HG02571 (cell line): Measurements from ENCODE around the gene HSPA9.
"Not testable (repeated sequence)": the region's sequence is repeated elsewhere in the genome, so short reads cannot be mapped to it uniquely, and the experiment has no call there.

ENCODE experiments used
- ATAC-seq: cut with Tn5 transposase; IDR thresholded peaks from one replicate; pipeline ENCODE4 v1.9.1; 2021; ENCODE audit warnings: mild to moderate bottlenecking, moderate library complexity; ENCODE audit not compliant: unreplicated experiment

HSPA9 gene

GRCh38 chr5:138536215-138536614 is 39.0 kb downstream of the HSPA9 start:
- no peak for ATAC-seq

DNA sequence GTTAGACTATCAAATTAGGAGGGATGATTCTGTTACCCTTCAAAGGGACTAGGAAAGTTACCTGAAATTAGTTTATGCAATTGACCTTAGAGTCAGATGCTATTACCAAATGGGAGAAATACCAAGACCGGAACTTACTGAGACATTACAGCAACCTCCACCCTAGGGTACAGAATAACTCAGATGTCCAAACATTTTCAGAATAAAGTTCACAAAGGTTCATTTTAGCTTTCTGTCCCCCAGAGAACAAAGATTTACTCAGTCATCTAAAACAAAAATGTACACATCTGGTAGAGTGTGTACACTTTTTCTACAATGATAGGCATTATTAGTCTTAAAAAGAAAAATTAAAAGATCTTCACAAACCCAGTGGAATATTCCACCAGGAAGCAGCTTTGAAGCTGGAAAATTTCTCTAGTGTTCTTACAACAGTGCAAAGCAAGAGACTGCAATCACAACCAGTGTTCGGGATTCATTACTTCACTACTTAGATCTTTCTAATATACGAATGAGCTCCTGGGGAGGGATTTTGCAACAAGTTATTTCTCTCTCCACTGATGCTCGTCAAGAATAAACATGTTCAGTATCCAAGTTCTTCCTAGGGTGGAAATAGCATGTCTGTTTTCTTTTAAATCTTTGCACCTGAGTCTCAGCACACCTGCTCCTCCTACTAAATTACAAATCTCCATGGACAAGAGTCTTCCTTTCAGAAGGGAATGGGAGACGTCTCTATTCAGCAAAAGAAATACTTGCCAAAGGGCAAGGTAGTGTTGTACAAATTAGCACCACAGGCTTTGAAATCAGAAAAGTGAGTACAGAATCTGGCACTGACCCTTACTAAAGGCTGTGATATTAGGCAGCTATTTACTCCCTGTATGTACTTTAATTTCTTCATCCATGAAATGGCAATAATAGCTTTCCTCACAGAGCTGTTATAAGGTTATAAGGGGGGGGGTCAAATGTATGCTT is 40.9 kb downstream of the HSPA9 start:
- no peak for ATAC-seq

DNA sequence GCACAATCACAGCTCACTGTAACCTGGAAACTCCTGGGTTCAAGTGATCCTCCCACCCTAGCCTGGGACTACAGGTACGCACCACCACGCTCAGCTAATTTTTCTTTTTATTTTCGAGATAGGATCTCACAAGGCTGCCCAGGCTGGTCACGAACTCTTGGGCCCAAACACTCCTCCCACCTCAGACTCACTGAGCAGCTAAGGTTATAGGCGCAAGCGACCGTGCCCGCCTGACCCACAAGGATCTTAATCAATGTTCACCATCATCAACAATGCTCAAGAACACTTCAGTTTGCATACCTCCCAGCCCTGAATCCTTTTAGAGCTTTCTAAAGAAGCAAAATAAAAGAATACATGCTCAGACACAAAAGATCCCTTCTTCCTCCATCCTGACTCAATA is 45.4 kb downstream of the HSPA9 start:
- no peak for ATAC-seq

GRCh38 chr5:138528744-138529469 is 46.3 kb downstream of the HSPA9 start:
- ATAC-seq, result no peak

- ATAC-seq, result no peak
Observed at GRCh38 chr5:138528208-138528607, 47.0 kb downstream of the HSPA9 start.

GRCh38 chr5:138527170-138527569 is 48.0 kb downstream of the HSPA9 start:
- ATAC-seq, result no peak

DNA sequence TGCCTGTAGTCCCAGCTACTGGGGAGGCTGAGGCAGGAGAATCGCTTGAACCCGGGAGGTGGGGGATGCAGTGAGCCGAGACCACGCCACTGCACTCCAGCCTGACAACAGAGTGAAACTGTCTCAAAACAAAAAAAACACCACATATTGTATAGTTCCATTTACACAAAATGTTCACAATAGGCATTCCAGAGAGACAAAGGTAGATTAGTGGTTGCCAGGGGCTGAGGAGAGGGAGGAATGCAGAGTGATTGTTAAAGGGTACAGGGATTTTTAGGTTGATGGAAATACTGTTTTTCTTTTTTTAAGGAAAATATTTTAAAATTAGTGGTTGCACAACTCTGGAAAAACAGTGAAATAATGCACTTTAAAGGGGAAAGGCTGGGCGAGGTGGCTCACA is 51.8 kb downstream of the HSPA9 start:
- ATAC-seq, result no peak

GRCh38 chr5:138520971-138521370 is 54.2 kb downstream of the HSPA9 start:
- no peak for ATAC-seq

DNA sequence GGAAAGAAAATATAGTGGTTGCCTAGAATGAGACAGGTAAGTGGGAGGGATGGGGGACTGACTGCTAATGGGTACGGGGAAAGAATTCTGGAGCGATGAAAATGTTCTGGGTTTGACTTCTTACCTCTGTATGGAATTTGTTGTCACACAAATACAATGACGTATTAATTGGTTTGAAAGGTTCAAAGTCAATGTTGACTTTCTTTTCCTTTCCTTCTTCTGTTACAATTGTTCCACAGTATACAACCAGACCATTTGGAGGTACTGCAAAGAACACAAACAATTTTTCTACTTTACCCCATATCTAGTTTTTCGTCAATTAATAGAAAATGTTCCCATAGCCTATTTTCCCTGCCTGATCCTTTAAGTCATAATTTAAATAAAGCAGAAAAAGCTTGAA is 57.8 kb downstream of the HSPA9 start:
- ATAC-seq, result no peak

DNA sequence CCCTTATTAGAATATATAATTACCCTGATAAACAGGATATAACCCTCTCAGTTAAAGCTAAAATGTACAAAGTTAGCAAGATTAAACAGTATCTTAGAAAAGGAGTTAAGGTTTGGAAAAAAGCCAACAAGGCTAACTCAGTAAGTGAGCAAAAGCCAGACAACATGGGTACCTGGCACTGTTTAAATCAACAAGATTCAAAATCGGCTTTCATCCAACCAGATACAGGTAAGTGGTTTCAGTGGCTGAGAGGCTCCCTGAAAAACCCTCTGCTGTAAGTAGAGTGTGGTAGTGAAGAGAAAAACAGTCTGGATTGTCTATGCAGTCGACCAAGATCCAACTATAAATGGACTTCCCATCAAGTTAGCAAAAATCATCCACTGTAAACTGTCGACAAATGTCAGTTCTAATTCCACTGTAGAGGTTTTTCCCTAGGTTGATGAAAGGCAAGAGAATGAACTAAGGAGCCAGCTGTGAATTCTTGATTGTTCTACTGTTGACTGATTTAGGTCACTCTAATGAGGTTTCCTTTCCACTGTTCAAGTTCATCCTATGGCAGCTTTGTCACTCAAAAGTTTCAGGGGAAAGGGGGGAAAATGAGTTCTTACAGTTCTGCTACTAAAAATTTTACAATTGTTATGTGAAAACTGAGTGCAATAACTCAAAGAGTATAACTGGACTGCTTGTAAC is 59.5 kb downstream of the HSPA9 start:
- ATAC-seq, result no peak

DNA sequence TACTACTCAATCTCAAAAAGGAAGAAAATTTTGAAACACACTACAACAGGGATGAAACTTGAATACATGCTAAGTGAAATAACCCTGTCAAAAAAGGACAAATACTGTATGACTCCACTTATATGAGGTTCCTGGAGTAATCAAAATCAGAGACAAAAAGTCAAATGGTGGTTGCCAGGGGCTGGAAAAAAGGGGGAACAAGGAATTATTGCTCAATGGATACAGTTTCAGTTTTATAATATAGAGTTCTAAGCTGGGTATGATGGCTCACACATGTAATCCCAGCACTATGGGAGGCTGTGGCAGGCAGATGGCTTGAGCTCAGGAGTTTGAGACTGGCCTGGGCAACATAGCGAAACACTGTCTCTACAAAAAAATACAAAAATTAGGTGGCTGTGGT is 61.2 kb downstream of the HSPA9 start:
- ATAC-seq, result no peak

DNA sequence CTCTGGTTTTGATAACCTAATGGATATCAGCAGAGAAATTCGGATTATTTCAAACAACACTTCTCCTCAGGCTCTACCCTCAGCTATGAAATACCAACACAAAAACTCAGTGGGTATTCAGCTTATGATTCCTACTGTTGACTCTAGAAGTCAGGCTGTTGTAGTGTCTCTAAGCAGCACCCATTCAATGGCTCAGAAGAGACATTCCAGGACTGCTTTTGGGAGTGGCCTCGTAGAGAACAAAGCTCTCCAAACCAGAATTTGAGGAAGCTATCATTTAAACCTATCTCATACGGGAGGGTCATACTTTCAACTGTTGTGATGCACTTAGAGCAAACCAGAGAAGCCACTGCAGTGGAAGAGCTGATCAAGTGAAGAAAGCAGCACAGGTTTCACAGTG is 66.2 kb downstream of the HSPA9 start:
- no peak for ATAC-seq

DNA sequence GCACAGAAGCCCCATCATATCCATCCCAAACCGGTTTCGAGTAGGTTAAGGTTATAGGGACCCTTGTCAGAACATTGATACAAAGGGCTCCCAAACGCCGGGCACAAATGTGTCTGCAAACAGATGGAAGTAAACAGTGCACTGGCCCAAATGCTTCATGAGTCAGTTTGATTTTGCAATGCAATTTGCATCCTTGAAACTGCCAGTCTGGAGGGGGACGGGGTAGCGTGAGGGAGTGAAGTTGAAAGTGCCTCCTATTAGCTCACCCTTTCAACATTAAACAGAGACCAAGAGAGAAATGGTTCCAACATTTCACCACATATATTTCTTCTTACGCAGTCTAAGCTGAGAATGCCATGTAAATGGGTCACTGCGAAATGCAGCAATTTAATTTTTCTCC is 67.7 kb downstream of the HSPA9 start:
- ATAC-seq, result not testable (repeated sequence)

DNA sequence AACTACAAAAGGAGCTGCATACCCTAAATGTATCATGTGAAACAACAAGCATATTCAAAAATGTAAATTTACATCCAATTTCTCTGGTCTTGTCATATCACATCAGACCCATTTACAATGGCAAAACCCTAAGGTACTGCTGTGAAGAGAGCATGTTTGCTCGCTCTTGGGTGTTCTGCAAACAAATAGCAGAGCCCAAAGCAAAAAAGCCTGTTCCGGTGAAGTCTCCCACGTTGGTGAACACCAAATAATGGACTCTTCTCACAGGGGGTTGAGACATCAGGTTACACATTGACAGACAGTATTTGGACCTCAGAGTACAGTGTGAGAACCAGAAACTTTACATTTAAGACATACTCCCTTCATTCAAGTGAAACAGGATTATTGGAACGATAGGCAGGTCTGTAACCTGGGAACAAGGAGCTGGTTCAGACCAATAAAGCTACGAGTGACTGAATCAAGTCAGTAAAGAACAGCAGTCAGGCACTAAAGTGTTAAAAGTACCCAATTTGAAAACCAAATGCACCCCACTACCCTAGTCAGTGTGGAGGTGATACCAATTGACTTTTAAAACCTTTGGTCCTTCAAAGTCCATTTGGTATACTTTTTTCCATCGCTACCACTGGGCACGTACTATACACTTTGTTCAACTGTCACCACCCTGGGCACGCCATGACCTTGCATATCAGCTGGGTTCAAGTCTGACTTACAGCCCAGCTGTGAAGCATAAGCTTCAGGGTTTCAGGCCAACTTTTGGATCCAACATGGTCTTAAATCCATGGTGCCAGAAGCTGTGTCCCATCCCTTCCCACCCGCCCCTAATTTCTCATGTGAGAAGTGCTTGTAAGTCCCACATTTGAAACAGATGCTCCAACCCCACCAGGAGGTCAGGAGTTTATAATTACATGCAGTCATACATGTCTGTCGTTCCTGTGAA is 68.6 kb downstream of the HSPA9 start:
- ATAC-seq, result no peak

GRCh38 chr5:138504799-138505198 is 70.4 kb downstream of the HSPA9 start:
- ATAC-seq, result no peak
